CD4-positive, alpha-beta T cell (primary cell): ENCODE measurements around the gene GAPT. TPM values are rescaled to one million over a fixed set of nuclear protein-coding genes. Genes with fewer than 3 reads are reported as not detected.

Experiments
- ATAC-seq: fragments of 200-7000 bp; cut with Tn5 transposase; one replicate; pipeline ENCODE4 v1.10.0; 2022; ENCODE audit warnings: mild to moderate bottlenecking; ENCODE audit not compliant: poor library complexity
- CTCF ChIA-PET: fragments of 350-600 bp; sonication (Branson Sonifier 250); formaldehyde crosslinking; loops from one replicate; lab custom pipeline; 2021; ENCODE audit warnings: antibody characterized with exemption, inconsistent platforms; lab: Charles Lee
- POLR2A ChIA-PET: fragments of 350-600 bp; sonication (Branson Sonifier 250); formaldehyde crosslinking; loops from one replicate; lab custom pipeline; 2021; ENCODE audit warnings: antibody characterized with exemption, inconsistent platforms; lab: Charles Lee
- DNase-seq, 14 experiments: peaks; one replicate each; pipeline ENCODE4 v3.0.0-alpha.2; 2013 to 2020; ENCODE audit warnings: mixed read lengths in 2 of 14
- H3K27ac ChIP-seq, 2 donors: one replicate each; pipeline versions ENCODE4 v1.5.1 to v1.7.0; 2013; ENCODE audit warnings: low read length in 2 of 2, low read depth in 1 of 2, mild to moderate bottlenecking in 1 of 2
- H3K27me3 ChIP-seq, 2 experiments: 1 replicate in 1 of 2; 2 replicates in 1 of 2; pipeline versions ENCODE4 v1.6.1 to v1.7.0; 2013; ENCODE audit warnings: low read length in 2 of 2, control low read depth in 1 of 2, mild to moderate bottlenecking in 1 of 2, moderate library complexity in 1 of 2; ENCODE audit not compliant: insufficient read depth in 2 of 2, control insufficient read depth in 1 of 2
- H3K36me3 ChIP-seq: one replicate; pipeline ENCODE4 v1.6.1; 2013; ENCODE audit warnings: low read length, control low read depth; ENCODE audit not compliant: insufficient read depth
- H3K4me1 ChIP-seq: one replicate; pipeline ENCODE4 v1.6.1; 2013; ENCODE audit warnings: low read length, control low read depth; ENCODE audit not compliant: insufficient read depth
- H3K4me3 ChIP-seq: one replicate; pipeline ENCODE4 v1.5.1; 2013; ENCODE audit warnings: mild to moderate bottlenecking, low read length, moderate library complexity
- H3K9me3 ChIP-seq, 2 experiments: 1 replicate in 1 of 2; 2 replicates in 1 of 2; pipeline versions ENCODE4 v1.6.1 to v1.7.0; 2013; ENCODE audit warnings: low read length in 2 of 2, mild to moderate bottlenecking in 2 of 2, control low read depth in 1 of 2, moderate library complexity in 1 of 2; ENCODE audit not compliant: control insufficient read depth in 1 of 2, insufficient read depth in 1 of 2
- H3K27ac Mint-ChIP-seq: one replicate; pipeline ENCODE4 v1.8.0; 2020; ENCODE audit warnings: mixed read lengths
- H3K27me3 Mint-ChIP-seq: one replicate; pipeline ENCODE4 v1.8.0; 2021; ENCODE audit warnings: mixed read lengths
- H3K36me3 Mint-ChIP-seq: one replicate; pipeline ENCODE4 v1.8.0; 2021; ENCODE audit warnings: low read depth, mixed read lengths
- H3K4me1 Mint-ChIP-seq: one replicate; pipeline ENCODE4 v1.8.0; 2021; ENCODE audit warnings: low read depth, mixed read lengths
- H3K4me3 Mint-ChIP-seq: one replicate; pipeline ENCODE4 v1.8.0; 2020; ENCODE audit warnings: mild to moderate bottlenecking, mixed read lengths
- H3K9me3 Mint-ChIP-seq: one replicate; pipeline ENCODE4 v1.8.0; 2020; ENCODE audit warnings: mixed read lengths
- CTCF ChIP-seq: fragments of 200-600 bp; IDR thresholded peaks from one replicate; pipeline ENCODE4 v1.8.0; 2022; ENCODE audit warnings: antibody characterized with exemption, mild to moderate bottlenecking
- intact Hi-C, 2 experiments: fragments of 100-400 bp; cut with DNase I in 1 of 2; cut with micrococcal nuclease in 1 of 2; formaldehyde crosslinking; loops; one replicate each; pipeline versions ENCODE4 v1.15.1 to v1.9.0; 2023 to 2025; cut with DNase I, micrococcal nuclease
- total RNA-seq, 174 experiments: library from RNA in 2 of 174; stranded (reverse) in 2 of 174; gene quantifications; one replicate each; pipeline ENCODE4 v1.2.3 and lab custom pipeline; 2021 to 2026

Gene GAPT
- total RNA-seq, 2 experiments from 2014 or later, result not detected

- ATAC-seq (no peak), DNase-seq (no peak)
- H3K4me3 ChIP-seq, result no peak overlapping the region
- H3K9me3 ChIP-seq, result no peaks in the 10 kb centered on the region
- H3K27ac Mint-ChIP-seq, result no peak overlapping the region
- no peaks in the 10 kb centered on the region for H3K36me3 Mint-ChIP-seq
- no peak for TF ChIP-seq CTCF
- peaks cover 4% of the 10 kb centered on the region for H3K4me1 Mint-ChIP-seq
- intact Hi-C loops, result no loop called here
- ChIA-PET CTCF (no interaction called here), POLR2A (no interaction called here)
- no peaks in the 10 kb centered on the region for H3K36me3 ChIP-seq
- no peaks in the 10 kb centered on the region for H3K9me3 Mint-ChIP-seq
- H3K27me3 ChIP-seq, result peaks cover 0 to under 1% of the 10 kb centered on the region in 2 experiments
- peaks cover 12% of the 10 kb centered on the region for H3K27me3 Mint-ChIP-seq
- H3K27ac ChIP-seq, result no peak overlapping the region
- H3K4me3 Mint-ChIP-seq, result no peak overlapping the region
- no peaks in the 10 kb centered on the region for H3K4me1 ChIP-seq
These were observed 5.3 kb downstream of the GAPT start for GRCh38 chr5:58496488-58496887.

DNA sequence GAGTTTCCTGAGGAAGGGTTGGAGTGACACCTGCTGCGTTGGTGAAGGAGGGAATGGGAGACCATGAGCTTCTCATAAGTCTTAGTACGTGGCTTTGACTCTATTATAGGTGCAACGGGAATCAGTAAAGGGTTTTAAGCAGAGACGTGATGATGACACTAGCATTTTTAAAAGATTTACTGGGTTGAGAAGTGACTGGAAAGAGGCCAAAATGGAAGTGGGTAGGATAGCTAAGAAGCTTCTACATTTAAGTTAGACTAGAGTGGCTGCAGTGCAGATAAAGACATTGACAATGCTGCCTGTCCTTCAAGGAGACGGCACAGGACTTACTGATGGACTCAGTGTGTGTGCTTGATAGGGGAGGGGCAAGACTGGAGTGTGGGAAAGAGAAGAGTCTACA is 6.2 kb downstream of the GAPT start:
- H3K27me3 Mint-ChIP-seq, result peaks cover 13% of the 10 kb centered on the region
- H3K4me1 ChIP-seq, result no peaks in the 10 kb centered on the region
- no peaks in the 10 kb centered on the region for H3K36me3 Mint-ChIP-seq
- no peak for TF ChIP-seq CTCF
- CTCF ChIA-PET, result no interaction called here
- POLR2A ChIA-PET, result no interaction called here
- H3K4me1 Mint-ChIP-seq, result peaks cover 4% of the 10 kb centered on the region
- H3K27ac ChIP-seq, result no peak overlapping the region
- no peak for DNase-seq
- H3K4me3 ChIP-seq, result no peak overlapping the region
- no peaks in the 10 kb centered on the region for H3K36me3 ChIP-seq
- no peak for ATAC-seq
- H3K27ac Mint-ChIP-seq, result no peak overlapping the region
- no peak overlapping the region for H3K4me3 Mint-ChIP-seq
- intact Hi-C loops, result no loop called here
- H3K27me3 ChIP-seq, result peaks cover 0 to 3% of the 10 kb centered on the region in 2 experiments
- H3K9me3 ChIP-seq, result no peaks in the 10 kb centered on the region
- no peaks in the 10 kb centered on the region for H3K9me3 Mint-ChIP-seq

- ChIA-PET POLR2A (no interaction called here), CTCF (no interaction called here)
- no peak overlapping the region for H3K27ac Mint-ChIP-seq
- Histone ChIP-seq H3K4me3 (no peak overlapping the region), H3K27ac (no peak overlapping the region), H3K9me3 (no peaks in the 10 kb centered on the region), H3K4me1 (no peaks in the 10 kb centered on the region), H3K27me3 (peaks cover 0 to 3% of the 10 kb centered on the region in 2 experiments), H3K36me3 (no peaks in the 10 kb centered on the region)
- no peak for TF ChIP-seq CTCF
- no peaks in the 10 kb centered on the region for H3K9me3 Mint-ChIP-seq
- DNase-seq (no peak), ATAC-seq (no peak)
- intact Hi-C loops, result no loop called here
- H3K4me1 Mint-ChIP-seq, result peaks cover 4% of the 10 kb centered on the region
- no peak overlapping the region for H3K4me3 Mint-ChIP-seq
- no peaks in the 10 kb centered on the region for H3K36me3 Mint-ChIP-seq
- peaks cover 19% of the 10 kb centered on the region for H3K27me3 Mint-ChIP-seq
These were observed 6.7 kb downstream of the GAPT start for GRCh38 chr5:58497921-58498320.
